DOHH2 (cell line): ENCODE data around the gene CCL2.

Experiments used
- CTCF ChIP-seq: fragments of 200-600 bp; sonication (generic); IDR thresholded peaks from one replicate; pipeline ENCODE4 v1.5.1; 2014; ENCODE audit warnings: antibody characterized with exemption, mild to moderate bottlenecking, low read depth, low read length; ENCODE audit not compliant: poor library complexity, severe bottlenecking
- EZH2phosphoT487 ChIP-seq: fragments of 200-600 bp; sonication (generic); IDR thresholded peaks from 2 replicates; pipeline ENCODE4 v1.6.1; 2017; ENCODE audit warnings: borderline replicate concordance, mild to moderate bottlenecking, antibody characterized with exemption, low read length, moderate library complexity, mixed read lengths

GRCh38 chr17:34300652-34301370 is 45.7 kb downstream of the CCL2 start:
- no peak for TF ChIP-seq CTCF
- no peak for TF ChIP-seq EZH2phosphoT487
